Kidney (tissue), 14 donors: ENCODE results near the gene CDK16. TPM values are rescaled to one million over a fixed set of nuclear protein-coding genes. Genes with fewer than 3 reads are reported as not detected.

Experiments used
- DNase-seq, 5 donors: peaks; one replicate each; pipeline ENCODE4 v3.0.0-alpha.2; 2013 to 2020
- FAIRE-seq: peaks from 2 replicates; lab custom pipeline; 2012; peaks lifted over from hg19 to GRCh38; lab: Jason Lieb, UNC
- H3K27ac ChIP-seq, 2 donors: one replicate each; pipeline ENCODE4 v1.7.0; 2013; ENCODE audit warnings: low read depth in 2 of 2, low read length in 2 of 2, inconsistent platforms in 1 of 2
- H3K27me3 ChIP-seq: one replicate; pipeline ENCODE4 v1.7.1; 2013; ENCODE audit warnings: low read length, inconsistent platforms; ENCODE audit not compliant: control insufficient read depth, insufficient read depth
- H3K36me3 ChIP-seq, 3 donors: one replicate each; pipeline versions ENCODE4 v1.7.0 to v1.7.1; 2013; ENCODE audit warnings: low read length in 3 of 3, control low read depth in 1 of 3, inconsistent platforms in 1 of 3; ENCODE audit not compliant: insufficient read depth in 3 of 3, control insufficient read depth in 2 of 3
- H3K4me1 ChIP-seq, 3 donors: one replicate each; pipeline versions ENCODE4 v1.7.0 to v1.7.1; 2013; ENCODE audit warnings: low read length in 3 of 3, inconsistent platforms in 1 of 3, low read depth in 1 of 3; ENCODE audit not compliant: control insufficient read depth in 2 of 3, insufficient read depth in 2 of 3
- H3K4me3 ChIP-seq, 3 donors: one replicate each; pipeline versions ENCODE4 v1.7.0 to v1.8.1; 2013; ENCODE audit warnings: low read length in 3 of 3, control low read depth in 1 of 3, inconsistent platforms in 1 of 3
- H3K9ac ChIP-seq, 3 donors: one replicate each; pipeline versions ENCODE4 v1.7.0 to v1.7.1; 2013; ENCODE audit warnings: low read length in 3 of 3, control low read depth in 1 of 3, inconsistent platforms in 1 of 3
- H3K9me3 ChIP-seq, 3 donors: one replicate each; pipeline versions ENCODE4 v1.7.0 to v1.7.1; 2013; ENCODE audit warnings: low read length in 3 of 3, control low read depth in 1 of 3, inconsistent platforms in 1 of 3; ENCODE audit not compliant: control insufficient read depth in 2 of 3, insufficient read depth in 1 of 3
- intact Hi-C: fragments of 100-400 bp; cut with DNase I; formaldehyde crosslinking; loops from one replicate; pipeline ENCODE4 v1.11.1; 2022
- polyA plus RNA-seq: library from polyadenylated mRNA; stranded (reverse); fragments of 350-450 nt; fragmentation: Illumina TruSeq; extraction: RNeasy Lipid Tissue Mini Kit (QIAGEN cat#74804); gene quantifications from one replicate; pipeline ENCODE4 v1.2.3, GENCODE V29; 2014; ENCODE audit warnings: low read depth, low replicate concordance; ENCODE audit not compliant: insufficient read depth
- total RNA-seq: library from RNA; stranded (reverse); fragmentation: NEBNext Ultra II Directional; extraction: Animal tissue kit (Norgen Biotek cat#: 25700); gene quantifications from one replicate; pipeline ENCODE4 v1.2.1, GENCODE V29; 2021
- TF ChIP-seq, protein P1 (sequence below): IDR thresholded peaks from 3 replicates; pipeline ENCODE4 v1.5.1; 2012; ENCODE audit warnings: mild to moderate bottlenecking, moderate library complexity, borderline replicate concordance; ENCODE audit not compliant: insufficient read depth; ENCODE audit errors: extremely low read depth
- donor health status: control.
- donor health status: control.
- donor health status: control.
- donor health status: control.
- donor health status: control.
- donor health status: DM: yes; HTN: yes; CAD: no.
- donor health status: Normal renal cell carcinoma (clear cell type).

The CDK16 gene
- total and polyA plus RNA-seq, 2 donors from 2014 or later = 89.1 to 96.1 TPM

GRCh38 chrX:47200385-47201150 lies 17.9 kb upstream of the CDK16 start:
- no peak overlapping the region for H3K9ac ChIP-seq
- intact Hi-C loops = no loop called here
- H3K9me3 ChIP-seq = no peaks in the 10 kb centered on the region
- no peak for FAIRE-seq
- no peak overlapping the region for H3K27ac ChIP-seq
- H3K4me3 ChIP-seq = no peak overlapping the region
- no peaks in the 10 kb centered on the region for H3K27me3 ChIP-seq
- DNase-seq = no peak
- TF ChIP-seq, protein P1, sequence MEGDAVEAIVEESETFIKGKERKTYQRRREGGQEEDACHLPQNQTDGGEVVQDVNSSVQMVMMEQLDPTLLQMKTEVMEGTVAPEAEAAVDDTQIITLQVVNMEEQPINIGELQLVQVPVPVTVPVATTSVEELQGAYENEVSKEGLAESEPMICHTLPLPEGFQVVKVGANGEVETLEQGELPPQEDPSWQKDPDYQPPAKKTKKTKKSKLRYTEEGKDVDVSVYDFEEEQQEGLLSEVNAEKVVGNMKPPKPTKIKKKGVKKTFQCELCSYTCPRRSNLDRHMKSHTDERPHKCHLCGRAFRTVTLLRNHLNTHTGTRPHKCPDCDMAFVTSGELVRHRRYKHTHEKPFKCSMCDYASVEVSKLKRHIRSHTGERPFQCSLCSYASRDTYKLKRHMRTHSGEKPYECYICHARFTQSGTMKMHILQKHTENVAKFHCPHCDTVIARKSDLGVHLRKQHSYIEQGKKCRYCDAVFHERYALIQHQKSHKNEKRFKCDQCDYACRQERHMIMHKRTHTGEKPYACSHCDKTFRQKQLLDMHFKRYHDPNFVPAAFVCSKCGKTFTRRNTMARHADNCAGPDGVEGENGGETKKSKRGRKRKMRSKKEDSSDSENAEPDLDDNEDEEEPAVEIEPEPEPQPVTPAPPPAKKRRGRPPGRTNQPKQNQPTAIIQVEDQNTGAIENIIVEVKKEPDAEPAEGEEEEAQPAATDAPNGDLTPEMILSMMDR = no peak
- peaks cover 19 to 55% (median 25%) of the 10 kb centered on the region in 3 donors for H3K36me3 ChIP-seq
- H3K4me1 ChIP-seq = peaks cover 0 to 31% (median 19%) of the 10 kb centered on the region in 3 donors

DNA sequence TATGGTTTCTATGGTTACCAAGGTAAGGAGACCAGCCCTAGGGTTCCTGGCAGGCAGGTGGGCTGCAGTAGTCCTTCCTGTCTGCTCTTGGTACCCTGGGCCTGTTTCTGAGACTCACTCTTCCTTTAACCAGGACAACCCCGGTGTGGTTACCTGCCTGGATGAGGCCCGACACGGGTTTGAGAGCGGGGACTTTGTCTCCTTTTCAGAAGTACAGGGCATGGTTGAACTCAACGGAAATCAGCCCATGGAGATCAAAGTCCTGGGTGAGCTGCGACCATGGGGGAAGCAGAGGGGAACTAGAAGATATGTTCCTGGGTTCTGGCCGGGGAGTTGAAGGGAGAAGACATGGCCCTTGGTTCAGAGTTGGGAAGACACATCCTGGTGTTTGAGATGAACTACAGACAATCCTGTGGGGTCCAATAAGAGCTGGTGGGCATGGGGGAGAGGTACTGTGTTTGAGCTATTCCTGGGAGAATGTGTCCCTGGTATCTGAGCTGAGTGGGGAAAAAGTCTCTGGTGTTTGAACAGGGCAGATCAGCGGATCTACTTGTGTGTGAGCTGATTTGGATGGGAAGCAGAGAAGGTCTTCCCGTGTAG lies 17.0 kb upstream of the CDK16 start:
- Histone ChIP-seq H3K9me3 (no peaks in the 10 kb centered on the region), H3K4me3 (no peak overlapping the region), H3K27ac (no peak overlapping the region), H3K4me1 (peaks cover 0 to 23% (median 15%) of the 10 kb centered on the region in 3 donors), H3K36me3 (peaks cover 19 to 61% (median 29%) of the 10 kb centered on the region in 3 donors), H3K9ac (no peak overlapping the region), H3K27me3 (no peaks in the 10 kb centered on the region)
- TF ChIP-seq, protein P1 = no peak
- DNase-seq (no peak), FAIRE-seq (no peak)
- intact Hi-C loops = no loop called here

DNA sequence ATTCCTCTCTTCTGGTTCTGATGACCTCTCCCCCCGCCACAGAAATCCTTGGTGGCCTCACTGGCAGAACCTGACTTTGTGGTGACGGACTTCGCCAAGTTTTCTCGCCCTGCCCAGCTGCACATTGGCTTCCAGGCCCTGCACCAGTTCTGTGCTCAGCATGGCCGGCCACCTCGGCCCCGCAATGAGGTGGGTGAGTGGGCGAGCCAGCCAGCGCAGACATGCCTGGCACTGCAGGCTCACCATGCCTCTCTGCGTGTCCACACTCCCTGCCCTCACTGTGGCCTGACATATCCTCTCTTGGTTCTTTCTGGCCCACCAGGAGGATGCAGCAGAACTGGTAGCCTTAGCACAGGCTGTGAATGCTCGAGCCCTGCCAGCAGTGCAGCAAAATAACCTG lies 16.2 kb upstream of the CDK16 start:
- TF ChIP-seq, protein P1 = no peak
- Histone ChIP-seq H3K36me3 (peaks cover 24 to 68% (median 33%) of the 10 kb centered on the region in 3 donors), H3K27me3 (no peaks in the 10 kb centered on the region), H3K4me3 (no peak overlapping the region), H3K9me3 (no peaks in the 10 kb centered on the region), H3K27ac (no peak overlapping the region), H3K9ac (no peak overlapping the region), H3K4me1 (peaks cover 0 to 15% (median 7%) of the 10 kb centered on the region in 3 donors)
- FAIRE-seq (no peak), DNase-seq (no peak)
- intact Hi-C loops = no loop called here
